ENCODE measurements around the gene GZMM. TPM values are rescaled to one million over a fixed set of nuclear protein-coding genes. Genes with fewer than 3 reads are reported as not detected.

Gene GZMM
- total and polyA plus RNA-seq, 3 experiments from 2014 or later, result 48.8 to 327 (median 50.5) TPM

GRCh38 chr19:507286-508203 lies 36.3 kb upstream of the GZMM start, which contains the start of gene TPGS1:
Gene TPGS1, plus strand, starts transcription at chr19:507497. Its CDS starts 10 bp downstream, at chr19:507507.
- DNase-seq, result peak; percentile 66 to 95 (median 80)
- Mint-ChIP-seq H3K4me3 (peak within 1 kb of the TSS; percentile 88 to 99 (median 93)), H3K36me3 (peaks cover 0 to 9% (median 2%) of the 10 kb centered on the region in 3 donors), H3K27me3 (peaks cover 0 to 1% of the 10 kb centered on the region in 2 donors), H3K4me1 (peaks cover 33 to 54% (median 46%) of the 10 kb centered on the region in 3 donors), H3K9me3 (no peaks in the 10 kb centered on the region), H3K27ac (peak within 1 kb of the TSS; percentile 91 to 100 (median 100))
- no peaks in the 10 kb centered on the region for H3K36me3 ChIP-seq (ENCODE audit: insufficient read depth, low read length)
- H3K27me3 ChIP-seq (ENCODE audit: insufficient read depth, low read length, poor library complexity, severe bottlenecking), result no peaks in the 10 kb centered on the region
- POLR2A ChIA-PET, result interaction anchor here (1.1 to 2.2 kb wide), 7 partner anchors 10 to 164 kb away, joined by 3 to 26 read pairs (median 4); partner anchors contain the start of genes BSG and GZMM
- peak within 1 kb of the TSS; percentile 85 for H3K27ac ChIP-seq (ENCODE audit: low read depth, low read length)
- H3K4me3 ChIP-seq (ENCODE audit: low read length), result peak within 1 kb of the TSS; percentile 96
- CTCF ChIA-PET, result interaction anchor here (0.6 to 2.1 kb wide), 13 partner anchors 7 to 212 kb away, joined by 3 to 25 read pairs (median 5); partner anchors contain the start of gene CDC34
- H3K4me1 ChIP-seq (ENCODE audit: insufficient read depth, low read length), result peaks cover 54% of the 10 kb centered on the region
- H3K9me3 ChIP-seq (ENCODE audit: low read length), result no peaks in the 10 kb centered on the region

- ChIA-PET POLR2A (interaction anchor here (2.2 kb wide), 1 partner anchor 20 kb away, joined by 26 read pairs; no protein-coding TSS in a partner anchor), CTCF (no interaction called here)
- Mint-ChIP-seq H3K4me3 (peak overlapping the region; percentile 88 to 99 (median 93)), H3K9me3 (no peaks in the 10 kb centered on the region), H3K4me1 (peaks cover 33 to 57% (median 48%) of the 10 kb centered on the region in 3 donors), H3K27me3 (peaks cover 0 to 1% of the 10 kb centered on the region in 2 donors), H3K36me3 (peaks cover 0 to 9% (median 2%) of the 10 kb centered on the region in 3 donors), H3K27ac (peak overlapping the region in 7 of 8 donors; percentile 80 to 94 (median 91))
- peaks cover 57% of the 10 kb centered on the region for H3K4me1 ChIP-seq (ENCODE audit: insufficient read depth, low read length)
- H3K4me3 ChIP-seq (ENCODE audit: low read length), result peak overlapping the region; percentile 96
- no peak for DNase-seq
- H3K27ac ChIP-seq (ENCODE audit: low read depth, low read length), result peak overlapping the region; percentile 85
- no peaks in the 10 kb centered on the region for H3K9me3 ChIP-seq (ENCODE audit: low read length)
- H3K27me3 ChIP-seq (ENCODE audit: insufficient read depth, low read length, poor library complexity, severe bottlenecking), result no peaks in the 10 kb centered on the region
- H3K36me3 ChIP-seq (ENCODE audit: insufficient read depth, low read length), result no peaks in the 10 kb centered on the region
Measured at GRCh38 chr19:508204-509150, 35.4 kb upstream of the GZMM start.

DNA sequence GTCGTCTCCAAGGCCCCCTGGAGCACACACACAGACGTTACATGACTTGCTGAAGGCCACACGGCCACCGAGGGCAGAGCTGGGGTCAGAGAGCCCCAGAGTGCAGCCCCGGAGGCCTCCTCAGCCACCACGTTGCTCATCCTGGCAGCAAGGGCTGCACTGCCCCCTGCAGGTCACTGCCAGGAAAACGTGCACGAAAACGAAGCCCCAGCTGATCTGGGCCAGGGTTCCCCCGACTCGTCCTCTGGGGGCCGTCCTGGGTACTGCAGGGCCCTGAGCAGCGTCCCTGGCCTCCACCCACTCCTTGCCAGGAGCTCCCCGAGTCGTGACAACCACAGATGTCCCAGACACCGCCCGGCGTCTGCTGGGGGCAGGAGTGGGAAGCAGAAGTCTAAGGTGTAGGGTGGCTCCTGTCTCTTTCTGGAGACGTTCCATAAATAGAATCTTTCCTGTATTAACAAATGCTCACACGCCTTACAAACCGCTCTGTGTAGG lies 33.2 kb upstream of the GZMM start:
- Histone ChIP-seq H3K27ac (ENCODE audit: low read depth, low read length) (peak overlapping the region; percentile 97), H3K36me3 (ENCODE audit: insufficient read depth, low read length) (no peaks in the 10 kb centered on the region), H3K4me1 (ENCODE audit: insufficient read depth, low read length) (peaks cover 55% of the 10 kb centered on the region), H3K9me3 (ENCODE audit: low read length) (no peaks in the 10 kb centered on the region), H3K4me3 (ENCODE audit: low read length) (peak overlapping the region; percentile 84), H3K27me3 (ENCODE audit: insufficient read depth, low read length, poor library complexity, severe bottlenecking) (no peaks in the 10 kb centered on the region)
- peak overlapping the region; percentile 83 to 95 (median 90) for H3K4me3 Mint-ChIP-seq
- peaks cover 0 to 14% (median 7%) of the 10 kb centered on the region in 3 donors for H3K36me3 Mint-ChIP-seq
- H3K27ac Mint-ChIP-seq, result peak overlapping the region; percentile 95 to 100 (median 100)
- CTCF ChIA-PET, result interaction anchor here (0.5 to 4.7 kb wide), 28 partner anchors 8 to 767 kb away, joined by 3 to 55 read pairs (median 4); partner anchors contain the start of genes BSG, CDC34, GZMM and MADCAM1
- DNase-seq, result peak; percentile 87 to 95 (median 90)
- H3K9me3 Mint-ChIP-seq, result no peaks in the 10 kb centered on the region
- peaks cover 36 to 61% (median 55%) of the 10 kb centered on the region in 3 donors for H3K4me1 Mint-ChIP-seq
- peaks cover 0 to 1% of the 10 kb centered on the region in 2 donors for H3K27me3 Mint-ChIP-seq
- POLR2A ChIA-PET, result interaction anchor here (0.6 to 2.6 kb wide), 7 partner anchors 11 to 758 kb away, joined by 3 to 18 read pairs (median 4); partner anchors contain the start of genes CDC34 and CIRBP

- Histone ChIP-seq H3K4me3 (ENCODE audit: low read length) (peak overlapping the region; percentile 84), H3K27me3 (ENCODE audit: insufficient read depth, low read length, poor library complexity, severe bottlenecking) (no peaks in the 10 kb centered on the region), H3K9me3 (ENCODE audit: low read length) (no peaks in the 10 kb centered on the region), H3K36me3 (ENCODE audit: insufficient read depth, low read length) (no peaks in the 10 kb centered on the region), H3K27ac (ENCODE audit: low read depth, low read length) (peak overlapping the region; percentile 97), H3K4me1 (ENCODE audit: insufficient read depth, low read length) (peaks cover 49% of the 10 kb centered on the region)
- Mint-ChIP-seq H3K27me3 (peaks cover 0 to 1% of the 10 kb centered on the region in 2 donors), H3K4me1 (peaks cover 35 to 59% (median 52%) of the 10 kb centered on the region in 3 donors), H3K9me3 (no peaks in the 10 kb centered on the region), H3K27ac (peak overlapping the region; percentile 95 to 100 (median 100)), H3K4me3 (peak overlapping the region; percentile 83 to 95 (median 90)), H3K36me3 (peaks cover 0 to 14% (median 7%) of the 10 kb centered on the region in 3 donors)
- peak; percentile 87 to 97 (median 95) for DNase-seq
- POLR2A ChIA-PET, result interaction anchor here (0.8 to 2.6 kb wide), 6 partner anchors 10 to 758 kb away, joined by 3 to 18 read pairs (median 5); partner anchors contain the start of genes CDC34 and CIRBP
- CTCF ChIA-PET, result interaction anchor here (0.5 to 4.7 kb wide), 30 partner anchors 8 to 766 kb away, joined by 3 to 55 read pairs (median 4); partner anchors contain the start of genes BSG, CDC34, GZMM and MADCAM1
Measured at GRCh38 chr19:511101-511851, 32.6 kb upstream of the GZMM start.

DNA sequence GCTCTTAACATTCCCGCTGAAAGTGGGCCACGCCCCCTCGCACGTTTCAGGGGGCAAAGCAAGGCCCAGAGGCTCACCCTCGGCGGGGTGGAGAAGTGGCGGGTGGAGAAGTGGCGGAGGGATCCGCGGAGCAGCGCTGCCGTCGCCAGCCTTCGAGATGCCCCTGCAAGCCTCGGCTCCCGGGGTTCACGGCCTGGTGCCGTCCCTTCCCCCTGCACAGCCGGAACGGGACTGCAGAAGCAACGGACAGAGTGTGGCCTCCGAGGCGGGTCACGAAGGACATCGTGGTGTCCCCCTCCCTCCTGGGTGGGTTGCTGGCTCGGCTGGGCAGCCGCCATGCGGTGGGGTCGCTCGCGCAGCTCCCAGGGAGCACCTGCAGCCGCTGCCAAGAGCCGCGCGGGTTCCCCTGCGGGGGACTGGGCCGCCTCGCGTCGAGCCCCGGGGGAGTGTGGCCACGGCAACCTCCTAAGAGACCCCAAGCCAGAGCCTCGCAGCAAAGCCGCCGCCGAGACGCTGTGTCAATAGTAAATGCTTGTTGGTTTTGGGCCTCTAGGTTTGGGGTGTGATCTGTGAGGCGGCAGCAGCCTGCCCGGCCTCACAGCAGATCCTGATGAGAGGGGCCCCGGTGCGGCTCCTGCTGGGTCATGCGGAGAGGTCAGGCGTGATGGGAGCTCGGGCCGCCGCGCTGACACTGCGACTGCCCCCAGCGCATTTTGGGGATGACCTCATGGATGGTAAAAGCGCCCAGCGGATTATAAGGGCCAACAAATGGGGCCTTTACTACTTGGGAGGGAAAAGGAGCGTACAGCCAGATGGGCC lies 31.1 kb upstream of the GZMM start:
- Mint-ChIP-seq H3K4me1 (peaks cover 35 to 59% (median 48%) of the 10 kb centered on the region in 3 donors), H3K27me3 (peaks cover 0 to 1% of the 10 kb centered on the region in 2 donors), H3K27ac (peak overlapping the region; percentile 61 to 100 (median 100)), H3K36me3 (peaks cover 0 to 9% (median 7%) of the 10 kb centered on the region in 3 donors), H3K4me3 (peak overlapping the region in 1 of 7 donors; percentile 91), H3K9me3 (no peaks in the 10 kb centered on the region)
- H3K27ac ChIP-seq (ENCODE audit: low read depth, low read length), result no peak overlapping the region
- no peak overlapping the region for H3K4me3 ChIP-seq (ENCODE audit: low read length)
- H3K36me3 ChIP-seq (ENCODE audit: insufficient read depth, low read length), result no peaks in the 10 kb centered on the region
- peaks cover 47% of the 10 kb centered on the region for H3K4me1 ChIP-seq (ENCODE audit: insufficient read depth, low read length)
- no peaks in the 10 kb centered on the region for H3K27me3 ChIP-seq (ENCODE audit: insufficient read depth, low read length, poor library complexity, severe bottlenecking)
- ChIA-PET POLR2A (no interaction called here), CTCF (interaction anchor here (4.7 kb wide), 1 partner anchor 18 kb away, joined by 55 read pairs; the partner anchor contains the start of gene CDC34)
- no peaks in the 10 kb centered on the region for H3K9me3 ChIP-seq (ENCODE audit: low read length)
- no peak for DNase-seq

Measured in CD8-positive, alpha-beta memory T cell (primary cell).